HepG2 (cell line): ENCODE measurements around the gene RAB14. TPM values are rescaled to one million over a fixed set of nuclear protein-coding genes. Genes with fewer than 3 reads are reported as not detected.
A peak's percentile ranks its signal among the peaks of the same experiment; 100 is the strongest.

Experiments used
- ADNP ChIP-seq: sonication (generic); formaldehyde crosslinking; IDR thresholded peaks from 2 replicates; pipeline ENCODE4 v1.4.0; 2020; ENCODE audit warnings: missing genetic modification reagents
- ATAD3A ChIP-seq: sonication (generic); formaldehyde crosslinking; IDR thresholded peaks from 2 replicates; pipeline ENCODE4 v1.4.0; 2020; ENCODE audit warnings: missing genetic modification reagents
- ATF7-NPFF ChIP-seq: sonication (generic); formaldehyde crosslinking; IDR thresholded peaks from 2 replicates; pipeline ENCODE4 v1.8.1; 2023; ENCODE audit warnings: mild to moderate bottlenecking, low read depth, missing genetic modification reagents, moderate library complexity
- DNMT1 ChIP-seq: sonication (generic); formaldehyde crosslinking; IDR thresholded peaks from 2 replicates; pipeline ENCODE4 v1.5.1; 2020; ENCODE audit warnings: mild to moderate bottlenecking, missing genetic modification reagents
- EP300 ChIP-seq, 3 experiments: sonication (generic) in 1 of 3; formaldehyde crosslinking in 1 of 3; IDR thresholded peaks; 2 replicates each; pipeline versions ENCODE4 v1.5.1 to v1.6.1; 2011 to 2020; ENCODE audit warnings: low read depth in 2 of 3, low read length in 2 of 3, borderline replicate concordance in 1 of 3, improper control_type of control experiment in 1 of 3, mild to moderate bottlenecking in 1 of 3, missing genetic modification reagents in 1 of 3, moderate library complexity in 1 of 3
- FOXO1 ChIP-seq: sonication (generic); formaldehyde crosslinking; IDR thresholded peaks from 2 replicates; pipeline ENCODE4 v1.4.0; 2020; ENCODE audit warnings: missing genetic modification reagents
- HOXA5 ChIP-seq: sonication (generic); formaldehyde crosslinking; IDR thresholded peaks from 2 replicates; pipeline ENCODE4 v1.4.0; 2020; ENCODE audit warnings: missing genetic modification reagents
- MAFF ChIP-seq: IDR thresholded peaks from 2 replicates; pipeline ENCODE4 v1.6.1; 2011; ENCODE audit warnings: low read depth, low read length, improper control_type of control experiment
- ZC3H4 ChIP-seq: sonication (generic); formaldehyde crosslinking; IDR thresholded peaks from 2 replicates; pipeline ENCODE4 v1.4.0; 2020; ENCODE audit warnings: missing genetic modification reagents, borderline replicate concordance
- ZFP62 ChIP-seq: sonication (generic); formaldehyde crosslinking; IDR thresholded peaks from 2 replicates; pipeline ENCODE4 v1.4.0; 2020; ENCODE audit warnings: missing genetic modification reagents
- ZHX1 ChIP-seq: sonication (generic); formaldehyde crosslinking; IDR thresholded peaks from 2 replicates; pipeline ENCODE4 v1.8.1; 2022; ENCODE audit warnings: low read depth, mild to moderate bottlenecking, missing genetic modification reagents
- ZNF138 ChIP-seq: sonication (generic); formaldehyde crosslinking; IDR thresholded peaks from 2 replicates; pipeline ENCODE4 v1.5.0; 2020; ENCODE audit warnings: mild to moderate bottlenecking, low read depth, missing genetic modification reagents
- ZNF20 ChIP-seq: sonication (generic); formaldehyde crosslinking; IDR thresholded peaks from 2 replicates; pipeline ENCODE4 v1.4.0; 2020; ENCODE audit warnings: mild to moderate bottlenecking, moderate library complexity, missing genetic modification reagents
- ZNF34 ChIP-seq: sonication (generic); formaldehyde crosslinking; IDR thresholded peaks from 2 replicates; pipeline ENCODE4 v1.4.0; 2020; ENCODE audit warnings: mild to moderate bottlenecking, missing genetic modification reagents, borderline replicate concordance
- ZNF580 ChIP-seq: IDR thresholded peaks from 2 replicates; pipeline ENCODE4 v1.6.1; 2016; ENCODE audit warnings: low read depth, borderline replicate concordance
- ZNF598 ChIP-seq: sonication (generic); formaldehyde crosslinking; IDR thresholded peaks from 2 replicates; pipeline ENCODE4 v1.5.1; 2020; ENCODE audit warnings: mild to moderate bottlenecking, missing genetic modification reagents, borderline replicate concordance
- ZNF737 ChIP-seq: sonication (generic); formaldehyde crosslinking; IDR thresholded peaks from 2 replicates; pipeline ENCODE4 v1.5.0; 2020; ENCODE audit warnings: missing genetic modification reagents, mild to moderate bottlenecking, borderline replicate concordance
- ZNF749 ChIP-seq: sonication (generic); formaldehyde crosslinking; IDR thresholded peaks from 2 replicates; pipeline ENCODE4 v1.8.0; 2022; ENCODE audit warnings: mild to moderate bottlenecking, missing genetic modification reagents, moderate library complexity, borderline replicate concordance
- polyA plus RNA-seq, 8 experiments: library from polyadenylated mRNA; depleted of rRNA in 3 of 8; stranded (reverse) in 7 of 8; unstranded in 1 of 8; fragments of >200 nt; fragmentation: Illumina TruSeq in 4 of 8; extraction: Trizol in 4 of 8; gene quantifications; 2 replicates each; pipeline versions ENCODE4 v1.2.1 to v1.2.3, GENCODE V29; 2011 to 2016; ENCODE audit warnings: low read depth in 4 of 8, missing spikeins in 1 of 8, mixed read lengths in 1 of 8; ENCODE audit not compliant: insufficient read depth in 1 of 8
- total RNA-seq, 5 experiments: library from RNA; depleted of rRNA; stranded (reverse); fragments of >200 nt; fragmentation: Illumina TruSeq; extraction: Trizol; gene quantifications; 2 replicates each; pipeline ENCODE4 v1.2.3, GENCODE V29; 2016; ENCODE audit warnings: low read depth in 1 of 5
- TF ChIP-seq, protein P1 (sequence below): sonication (generic); formaldehyde crosslinking; IDR thresholded peaks from 2 replicates; pipeline ENCODE4 v1.4.0; 2020; ENCODE audit warnings: missing genetic modification reagents
- TF ChIP-seq, protein P2 (sequence below): sonication (generic); IDR thresholded peaks from 2 replicates; pipeline ENCODE4 v1.6.1; 2016; ENCODE audit warnings: low read depth, borderline replicate concordance
- TF ChIP-seq, protein P3 (sequence below): sonication (generic); formaldehyde crosslinking; IDR thresholded peaks from 2 replicates; pipeline ENCODE4 v1.4.0; 2020; ENCODE audit warnings: missing genetic modification reagents, low read depth, mild to moderate bottlenecking, borderline replicate concordance
- TF ChIP-seq, protein P4 (sequence below): IDR thresholded peaks from 2 replicates; pipeline ENCODE4 v1.6.1; 2016; ENCODE audit warnings: mild to moderate bottlenecking

The RAB14 gene
- total and polyA plus RNA-seq, 2 of the 13 experiments (the other 11 are each of a cell fraction or from before 2014, with no cell fraction given) = 17.4 to 19.3 TPM

DNA sequence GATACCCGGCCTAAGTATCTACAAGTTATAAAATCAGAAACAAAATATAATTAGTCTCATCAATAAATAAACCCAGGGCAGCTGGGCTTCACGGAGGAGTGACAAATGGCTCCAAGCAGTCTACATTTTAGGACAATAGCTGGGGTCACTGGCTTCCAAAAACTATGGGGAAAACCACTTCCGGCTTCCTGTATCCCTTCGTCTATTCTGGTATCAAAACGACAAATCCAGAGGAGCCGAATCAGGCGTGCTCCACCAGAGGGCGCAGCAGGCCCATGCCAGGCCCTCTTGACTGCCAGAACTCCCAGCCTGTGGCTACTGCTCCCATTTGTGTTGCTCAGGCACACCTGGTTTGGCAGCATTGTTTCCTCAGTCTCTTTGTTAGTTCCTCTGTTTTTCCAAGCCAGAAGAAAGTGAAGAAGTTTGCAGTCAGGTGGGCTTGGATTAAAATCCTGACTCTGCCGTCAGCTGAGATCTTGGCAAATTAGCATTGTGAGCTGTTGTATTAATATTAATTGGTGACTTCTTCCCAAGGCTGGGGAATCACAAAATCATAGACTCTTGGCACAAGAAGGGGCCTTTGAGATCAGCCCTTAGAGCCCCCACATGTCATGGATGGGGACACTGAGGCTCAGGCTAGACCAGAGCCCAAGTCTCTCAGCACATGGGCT, 11.6 kb upstream of the RAB14 start (continued):
- TF ChIP-seq, protein P1, sequence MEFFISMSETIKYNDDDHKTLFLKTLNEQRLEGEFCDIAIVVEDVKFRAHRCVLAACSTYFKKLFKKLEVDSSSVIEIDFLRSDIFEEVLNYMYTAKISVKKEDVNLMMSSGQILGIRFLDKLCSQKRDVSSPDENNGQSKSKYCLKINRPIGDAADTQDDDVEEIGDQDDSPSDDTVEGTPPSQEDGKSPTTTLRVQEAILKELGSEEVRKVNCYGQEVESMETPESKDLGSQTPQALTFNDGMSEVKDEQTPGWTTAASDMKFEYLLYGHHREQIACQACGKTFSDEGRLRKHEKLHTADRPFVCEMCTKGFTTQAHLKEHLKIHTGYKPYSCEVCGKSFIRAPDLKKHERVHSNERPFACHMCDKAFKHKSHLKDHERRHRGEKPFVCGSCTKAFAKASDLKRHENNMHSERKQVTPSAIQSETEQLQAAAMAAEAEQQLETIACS (CRISPR knock-in tag) = no peak
- TF ChIP-seq ZNF749 (CRISPR knock-in tag) (no peak), EP300 (IDR thresholded peaks at IDR 0.05; ENCODE audit: low read depth in 2 of 2, low read length in 2 of 2) (no peak), EP300 (CRISPR knock-in tag; IDR thresholded peaks at IDR 0.05; ENCODE audit: borderline replicate concordance) (no peak), FOXO1 (CRISPR knock-in tag) (0 out of 2 replicates have a peak, but pooled peaks have one; percentile 6), ZNF598 (CRISPR knock-in tag) (no peak), DNMT1 (CRISPR knock-in tag) (no peak), ZNF737 (CRISPR knock-in tag) (no peak), ATF7-NPFF (CRISPR knock-in tag) (no peak), MAFF (no peak), ATAD3A (no peak), HOXA5 (CRISPR knock-in tag) (0 out of 2 replicates have a peak, but pooled peaks have one; percentile 30), ZC3H4 (CRISPR knock-in tag) (no peak), ZHX1 (CRISPR knock-in tag) (no peak), ADNP (no peak), ZFP62 (CRISPR knock-in tag) (no peak), ZNF138 (no peak), ZNF580 (CRISPR knock-in tag) (peak; percentile 88; the same call in 1 of the 2 replicates), ZNF20 (CRISPR knock-in tag) (no peak), ZNF34 (no peak)
- TF ChIP-seq, protein P2, sequence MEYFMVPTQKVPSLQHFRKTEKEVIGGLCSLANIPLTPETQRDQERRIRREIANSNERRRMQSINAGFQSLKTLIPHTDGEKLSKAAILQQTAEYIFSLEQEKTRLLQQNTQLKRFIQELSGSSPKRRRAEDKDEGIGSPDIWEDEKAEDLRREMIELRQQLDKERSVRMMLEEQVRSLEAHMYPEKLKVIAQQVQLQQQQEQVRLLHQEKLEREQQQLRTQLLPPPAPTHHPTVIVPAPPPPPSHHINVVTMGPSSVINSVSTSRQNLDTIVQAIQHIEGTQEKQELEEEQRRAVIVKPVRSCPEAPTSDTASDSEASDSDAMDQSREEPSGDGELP = no peak
- TF ChIP-seq, protein P3, sequence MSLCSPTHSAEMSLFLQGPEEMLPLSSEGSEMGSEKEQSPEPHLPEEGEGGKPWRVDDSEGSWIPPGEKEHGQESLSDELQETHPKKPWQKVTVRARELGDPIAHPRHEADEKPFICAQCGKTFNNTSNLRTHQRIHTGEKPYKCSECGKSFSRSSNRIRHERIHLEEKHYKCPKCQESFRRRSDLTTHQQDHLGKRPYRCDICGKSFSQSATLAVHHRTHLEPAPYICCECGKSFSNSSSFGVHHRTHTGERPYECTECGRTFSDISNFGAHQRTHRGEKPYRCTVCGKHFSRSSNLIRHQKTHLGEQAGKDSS (CRISPR knock-in tag) = no peak
- TF ChIP-seq, protein P4, sequence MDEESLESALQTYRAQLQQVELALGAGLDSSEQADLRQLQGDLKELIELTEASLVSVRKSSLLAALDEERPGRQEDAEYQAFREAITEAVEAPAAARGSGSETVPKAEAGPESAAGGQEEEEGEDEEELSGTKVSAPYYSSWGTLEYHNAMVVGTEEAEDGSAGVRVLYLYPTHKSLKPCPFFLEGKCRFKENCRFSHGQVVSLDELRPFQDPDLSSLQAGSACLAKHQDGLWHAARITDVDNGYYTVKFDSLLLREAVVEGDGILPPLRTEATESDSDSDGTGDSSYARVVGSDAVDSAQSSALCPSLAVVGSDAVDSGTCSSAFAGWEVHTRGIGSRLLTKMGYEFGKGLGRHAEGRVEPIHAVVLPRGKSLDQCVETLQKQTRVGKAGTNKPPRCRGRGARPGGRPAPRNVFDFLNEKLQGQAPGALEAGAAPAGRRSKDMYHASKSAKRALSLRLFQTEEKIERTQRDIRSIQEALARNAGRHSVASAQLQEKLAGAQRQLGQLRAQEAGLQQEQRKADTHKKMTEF (CRISPR knock-in tag) = peak; percentile 64
